Esophagus muscularis mucosa (tissue), 4 donors: ENCODE data around the gene APBA3. TPM values are rescaled to one million over a fixed set of nuclear protein-coding genes. Genes with fewer than 3 reads are reported as not detected.

Experiments used
- DNase-seq: peaks from one replicate; pipeline ENCODE4 v3.0.0-alpha.2; 2017; ENCODE audit errors: extremely low spot score
- H3K27ac ChIP-seq, 4 donors: fragments of 200-600 bp; sonication (generic); replicated peaks in 1 of 4; 1 replicate in 3 of 4; 2 replicates in 1 of 4; pipeline ENCODE4 v1.5.1; 2016 to 2019; ENCODE audit warnings: mild to moderate bottlenecking in 1 of 4
- H3K27me3 ChIP-seq, 4 donors: fragments of 200-600 bp; sonication (generic); one replicate each; pipeline versions ENCODE4 v1.5.1 to v1.6.0; 2016 to 2019
- H3K36me3 ChIP-seq, 4 donors: fragments of 200-600 bp; sonication (generic); one replicate each; pipeline ENCODE4 v1.5.1; 2016 to 2019
- H3K4me1 ChIP-seq, 4 donors: fragments of 200-600 bp; sonication (generic); one replicate each; pipeline ENCODE4 v1.5.1; 2016 to 2019
- H3K4me3 ChIP-seq, 4 donors: fragments of 200-600 bp; sonication (generic); 1 replicate in 2 of 4; 2 replicates in 2 of 4; pipeline ENCODE4 v1.5.1; 2016 to 2019; ENCODE audit warnings: mild to moderate bottlenecking in 4 of 4, moderate library complexity in 1 of 4
- H3K9me3 ChIP-seq, 4 donors: fragments of 200-600 bp; sonication (generic); 1 replicate in 3 of 4; 2 replicates in 1 of 4; pipeline ENCODE4 v1.5.1; 2016 to 2019
- CTCF ChIP-seq, 3 experiments: fragments of 200-600 bp in 2 of 3; fragments of 450-650 bp in 1 of 3; sonication (generic) in 2 of 3; IDR thresholded peaks; one replicate each; pipeline ENCODE4 v1.5.1; 2017 to 2019; ENCODE audit warnings: antibody characterized with exemption in 3 of 3, mild to moderate bottlenecking in 2 of 3, moderate library complexity in 1 of 3
- EP300 ChIP-seq: sonication (generic); formaldehyde crosslinking; IDR thresholded peaks from one replicate; pipeline ENCODE4 v1.6.1; 2017; ENCODE audit warnings: antibody characterized with exemption
- POLR2A ChIP-seq: fragments of 450-650 bp; IDR thresholded peaks from one replicate; pipeline ENCODE4 v1.6.1; 2017; ENCODE audit warnings: antibody characterized with exemption, moderate library complexity, mild to moderate bottlenecking, low read depth
- POLR2AphosphoS5 ChIP-seq, 2 donors: sonication (generic); formaldehyde crosslinking; IDR thresholded peaks; one replicate each; pipeline ENCODE4 v1.6.1; 2017; ENCODE audit warnings: antibody characterized with exemption in 2 of 2
- WGBS: methylation state at CpG from one replicate; pipeline ENCODE4 v1.1.5; 2018; 5-methylcytosine and 5-hydroxymethylcytosine counted together
- intact Hi-C: fragments of 100-400 bp; cut with DNase I; formaldehyde crosslinking; loops from one replicate; pipeline ENCODE4 v1.15.1; 2023
- total RNA-seq, 4 donors: library from RNA; depleted of rRNA; stranded (reverse); fragments of >200 nt; gene quantifications; one replicate each; pipeline versions ENCODE4 v1.1.0 to v1.2.1, GENCODE V29; 2016

Gene APBA3
- total RNA-seq, 4 donors from 2014 or later, result 13.7 to 40.5 (median 24.4) TPM

- H3K27ac ChIP-seq, result no peak overlapping the region
- peaks cover 4 to 30% (median 11%) of the 10 kb centered on the region in 4 donors for H3K27me3 ChIP-seq
- no peak for DNase-seq
- peaks cover 8 to 28% (median 24%) of the 10 kb centered on the region in 4 donors for H3K4me1 ChIP-seq
- intact Hi-C loops, result no loop called here
- TF ChIP-seq CTCF (IDR thresholded peaks at IDR 0.05) (no peak), EP300 (no peak), POLR2AphosphoS5 (IDR thresholded peaks at IDR 0.05) (no peak), POLR2A (no peak)
- H3K36me3 ChIP-seq, result no peaks in the 10 kb centered on the region
- no peak overlapping the region for H3K4me3 ChIP-seq
- H3K9me3 ChIP-seq, result no peaks in the 10 kb centered on the region
- 89% methylated on average over 12 of the region's 16 CpGs for WGBS
Observed at GRCh38 chr19:3716147-3716668, 45.3 kb downstream of the APBA3 start.

- H3K27ac ChIP-seq, result no peak overlapping the region
- intact Hi-C loops, result no loop called here
- no peaks in the 10 kb centered on the region for H3K9me3 ChIP-seq
- DNase-seq, result no peak
- H3K36me3 ChIP-seq, result no peaks in the 10 kb centered on the region
- TF ChIP-seq EP300, result no peak
- no peak for TF ChIP-seq POLR2AphosphoS5 (IDR thresholded peaks at IDR 0.05)
- no peak for TF ChIP-seq POLR2A
- TF ChIP-seq CTCF (IDR thresholded peaks at IDR 0.05), result no peak
- no peak overlapping the region for H3K4me3 ChIP-seq
- 41% methylated on average over 22 of the region's 23 CpGs for WGBS
- peaks cover 4 to 19% (median 14%) of the 10 kb centered on the region in 4 donors for H3K4me1 ChIP-seq
- peaks cover 0 to 6% (median 0%) of the 10 kb centered on the region in 4 donors for H3K27me3 ChIP-seq
Observed at GRCh38 chr19:3712663-3713611, 48.6 kb downstream of the APBA3 start.

- no peak for TF ChIP-seq POLR2A
- TF ChIP-seq POLR2AphosphoS5 (IDR thresholded peaks at IDR 0.05), result no peak
- no peak for TF ChIP-seq CTCF (IDR thresholded peaks at IDR 0.05)
- TF ChIP-seq EP300, result no peak
- WGBS, result 49% methylated on average over 18 of the region's 20 CpGs
- peaks cover 0 to 15% (median 0%) of the 10 kb centered on the region in 4 donors for H3K27me3 ChIP-seq
- H3K36me3 ChIP-seq, result no peaks in the 10 kb centered on the region
- intact Hi-C loops, result no loop called here
- H3K4me3 ChIP-seq, result no peak overlapping the region
- H3K9me3 ChIP-seq, result no peaks in the 10 kb centered on the region
- no peak overlapping the region for H3K27ac ChIP-seq
- no peak for DNase-seq
- peaks cover 4 to 19% (median 14%) of the 10 kb centered on the region in 4 donors for H3K4me1 ChIP-seq
Observed at GRCh38 chr19:3710265-3710812, 51.2 kb downstream of the APBA3 start.

- no peaks in the 10 kb centered on the region for H3K36me3 ChIP-seq
- no peaks in the 10 kb centered on the region for H3K9me3 ChIP-seq
- intact Hi-C loops, result loop anchor here (5.0 kb wide), 1 partner anchor 161 kb away; no protein-coding TSS in a partner anchor
- H3K4me1 ChIP-seq, result peaks cover 4 to 19% (median 13%) of the 10 kb centered on the region in 4 donors
- DNase-seq, result no peak
- TF ChIP-seq CTCF (IDR thresholded peaks at IDR 0.05) (no peak), EP300 (no peak), POLR2A (no peak), POLR2AphosphoS5 (IDR thresholded peaks at IDR 0.05) (no peak)
- H3K27me3 ChIP-seq, result peaks cover 0 to 19% (median 0%) of the 10 kb centered on the region in 4 donors
- H3K4me3 ChIP-seq, result no peak within 1 kb of the TSS
- 62% methylated on average over 12 of the region's 24 CpGs for WGBS
- no peak within 1 kb of the TSS for H3K27ac ChIP-seq
Observed at GRCh38 chr19:3708207-3708931, 53.1 kb downstream of the APBA3 start, which contains the start of gene TJP3. Gene TJP3 (plus strand): TSS chr19:3708384. CDS start chr19:3728433, 20,049 bp downstream.
